H1 (cell line): ENCODE data around the gene CA5A. TPM values are rescaled to one million over a fixed set of nuclear protein-coding genes. Genes with fewer than 3 reads are reported as not detected.
"Not testable (repeated sequence)": the region's sequence is repeated elsewhere in the genome, so short reads cannot be mapped to it uniquely, and the experiment has no call there.

ENCODE experiments used
- CTCF ChIA-PET: fragments of 300-600 bp; sonication (Branson Sonifier 250); formaldehyde crosslinking; loops from one replicate; lab custom pipeline; 2021; ENCODE audit not compliant: partially characterized antibody; lab: Charles Lee
- POLR2A ChIA-PET: fragments of 300-600 bp; sonication (Branson Sonifier 250); formaldehyde crosslinking; loops from one replicate; lab custom pipeline; 2021; ENCODE audit warnings: inconsistent platforms; ENCODE audit not compliant: partially characterized antibody; lab: Charles Lee
- DNase-seq, 2 experiments: peaks; one replicate each; pipeline versions ENCODE4 v3.0.0 to v3.0.0-alpha.2; 2010 to 2022; ENCODE audit warnings: low spot score in 2 of 2, low read depth in 1 of 2, mixed read lengths in 1 of 2
- FAIRE-seq: peaks from 2 replicates; lab custom pipeline; 2011; peaks lifted over from hg19 to GRCh38; lab: Jason Lieb, UNC
- H2AFZ ChIP-seq: 2 replicates; pipeline ENCODE4 v1.8.1; 2012; ENCODE audit warnings: low read length, inconsistent platforms
- H2AK5ac ChIP-seq: 2 replicates; pipeline ENCODE4 v1.6.1; 2013; ENCODE audit warnings: low read depth, low read length
- H2BK120ac ChIP-seq: replicated peaks from 2 replicates; pipeline ENCODE3; 2013; ENCODE audit warnings: low read depth, low read length, inconsistent platforms
- H2BK12ac ChIP-seq: 2 replicates; pipeline ENCODE4 v1.6.1; 2013; ENCODE audit warnings: low read depth, low read length
- H2BK15ac ChIP-seq: 2 replicates; pipeline ENCODE4 v1.6.1; 2013; ENCODE audit warnings: low read length
- H2BK20ac ChIP-seq: 2 replicates; pipeline ENCODE4 v1.6.1; 2013; ENCODE audit warnings: low read length
- H2BK5ac ChIP-seq: 2 replicates; pipeline ENCODE4 v1.6.1; 2013; ENCODE audit warnings: low read depth, low read length
- H3K14ac ChIP-seq: 2 replicates; pipeline ENCODE4 v1.6.1; 2013; ENCODE audit warnings: inconsistent platforms; ENCODE audit not compliant: insufficient read length
- H3K18ac ChIP-seq: 2 replicates; pipeline ENCODE4 v1.6.1; 2013; ENCODE audit warnings: low read length; ENCODE audit errors: extremely low read depth
- H3K23ac ChIP-seq: 2 replicates; pipeline ENCODE4 v1.6.1; 2013; ENCODE audit warnings: inconsistent platforms; ENCODE audit not compliant: insufficient read length
- H3K23me2 ChIP-seq: 2 replicates; pipeline ENCODE4 v1.6.1; 2013; ENCODE audit warnings: low read depth, low read length
- H3K27ac ChIP-seq: 2 replicates; pipeline ENCODE4 v1.6.1; 2011; ENCODE audit warnings: low read depth, low read length, inconsistent platforms
- H3K27me3 ChIP-seq, 4 experiments: replicated peaks in 1 of 4; 1 replicate in 1 of 4; 2 replicates in 3 of 4; pipeline versions ENCODE4 v1.6.1 to v1.8.1; 2011 to 2013; ENCODE audit warnings: low read length in 3 of 4, mild to moderate bottlenecking in 3 of 4, inconsistent platforms in 2 of 4, mixed read lengths in 2 of 4, moderate library complexity in 1 of 4; ENCODE audit not compliant: control insufficient read depth in 3 of 4, insufficient read depth in 3 of 4; ENCODE audit errors: extremely low read depth in 1 of 4
- H3K36me3 ChIP-seq, 4 experiments: 2 replicates each; pipeline versions ENCODE4 v1.6.1 to v1.8.1; 2011 to 2013; ENCODE audit warnings: mild to moderate bottlenecking in 4 of 4, low read length in 3 of 4, moderate library complexity in 2 of 4, control low read depth in 1 of 4, inconsistent platforms in 1 of 4; ENCODE audit not compliant: insufficient read depth in 4 of 4, control insufficient read depth in 2 of 4
- H3K4ac ChIP-seq: replicated peaks from 2 replicates; pipeline ENCODE3; 2013; ENCODE audit warnings: low read length, low read depth, mixed read lengths, inconsistent platforms; ENCODE audit not compliant: insufficient read length
- H3K4me1 ChIP-seq, 4 experiments: replicated peaks in 1 of 4; 1 replicate in 1 of 4; 2 replicates in 3 of 4; pipeline versions ENCODE4 v1.6.1 to v1.8.1; 2011 to 2013; ENCODE audit warnings: low read length in 3 of 4, inconsistent platforms in 2 of 4, mixed read lengths in 1 of 4; ENCODE audit not compliant: insufficient read depth in 4 of 4, control insufficient read depth in 3 of 4
- H3K4me2 ChIP-seq, 2 experiments: 2 replicates each; pipeline versions ENCODE4 v1.6.1 to v1.8.1; 2011 to 2013; ENCODE audit warnings: low read depth in 2 of 2, low read length in 2 of 2, control low read depth in 1 of 2, inconsistent platforms in 1 of 2, mild to moderate bottlenecking in 1 of 2; ENCODE audit not compliant: insufficient read depth in 1 of 2
- H3K4me3 ChIP-seq, 4 experiments: fragments of 200-600, 300-600 bp in 1 of 4; sonication (generic), shearing (Covaris generic), sonication (Bioruptor Twin) in 1 of 4; 2 replicates each; pipeline versions ENCODE4 v1.5.1 to v1.8.1; 2011 to 2016; ENCODE audit warnings: low read length in 4 of 4, low read depth in 3 of 4, control low read depth in 2 of 4, inconsistent platforms in 2 of 4, mild to moderate bottlenecking in 2 of 4, mixed read lengths in 1 of 4, moderate library complexity in 1 of 4; ENCODE audit not compliant: insufficient read depth in 2 of 4; ENCODE audit errors: extremely low read depth in 1 of 4
- H3K56ac ChIP-seq: replicated peaks from 2 replicates; pipeline ENCODE3; 2013; ENCODE audit warnings: low read depth, mild to moderate bottlenecking, mixed read lengths, low read length, inconsistent platforms; ENCODE audit not compliant: insufficient read length
- H3K79me1 ChIP-seq: 2 replicates; pipeline ENCODE4 v1.6.1; 2013; ENCODE audit warnings: low read depth, low read length, control low read depth
- H3K79me2 ChIP-seq, 2 experiments: 2 replicates each; pipeline versions ENCODE4 v1.6.1 to v1.8.1; 2012 to 2013; ENCODE audit warnings: low read length in 2 of 2, mild to moderate bottlenecking in 2 of 2, inconsistent platforms in 1 of 2; ENCODE audit not compliant: insufficient read depth in 2 of 2, control insufficient read depth in 1 of 2
- H3K9ac ChIP-seq, 4 experiments: replicated peaks in 1 of 4; 1 replicate in 1 of 4; 2 replicates in 3 of 4; pipeline versions ENCODE4 v1.6.1 to v1.8.1; 2011 to 2013; ENCODE audit warnings: low read depth in 3 of 4, low read length in 3 of 4, control low read depth in 2 of 4, mild to moderate bottlenecking in 2 of 4, moderate library complexity in 2 of 4, inconsistent platforms in 1 of 4; ENCODE audit errors: extremely low read depth in 1 of 4
- H3K9me3 ChIP-seq, 2 experiments: 2 replicates each; pipeline versions ENCODE4 v1.6.1 to v1.8.1; 2012 to 2013; ENCODE audit warnings: mild to moderate bottlenecking in 2 of 2, moderate library complexity in 2 of 2, control low read depth in 1 of 2, inconsistent platforms in 1 of 2, low read depth in 1 of 2, low read length in 1 of 2, mixed read lengths in 1 of 2; ENCODE audit not compliant: insufficient read depth in 2 of 2
- H4K20me1 ChIP-seq, 2 experiments: replicated peaks in 1 of 2; 2 replicates each; pipeline versions ENCODE3 to v1.8.1; 2011 to 2013; ENCODE audit warnings: inconsistent platforms in 2 of 2, low read length in 2 of 2, mild to moderate bottlenecking in 1 of 2; ENCODE audit not compliant: insufficient read depth in 2 of 2, control insufficient read depth in 1 of 2
- H4K5ac ChIP-seq: 2 replicates; pipeline ENCODE4 v1.6.1; 2013; ENCODE audit warnings: low read length, low read depth, mixed read lengths, inconsistent platforms; ENCODE audit not compliant: insufficient read length
- H4K8ac ChIP-seq: 2 replicates; pipeline ENCODE4 v1.8.0; 2013; ENCODE audit warnings: mild to moderate bottlenecking, moderate library complexity, low read length, inconsistent platforms; ENCODE audit not compliant: insufficient read depth; ENCODE audit errors: extremely low read depth
- H4K91ac ChIP-seq: replicated peaks from 2 replicates; pipeline ENCODE3; 2013; ENCODE audit warnings: low read length, mixed read lengths, inconsistent platforms; ENCODE audit not compliant: insufficient read length
- KDM1A ChIP-seq: fragments of 200-600, 300-600 bp; sonication (generic); IDR thresholded peaks from 2 replicates; pipeline ENCODE4 v1.7.1; 2016; ENCODE audit warnings: mild to moderate bottlenecking, low read length, borderline replicate concordance
- WGBS, 2 experiments: shearing (Covaris generic) in 1 of 2; methylation state at CpG; one replicate each; pipeline versions ENCODE4 v1.1.6 to v1.1.7; 2013 to 2015; ENCODE audit warnings: low lambda C conversion rate in 2 of 2, mixed read lengths in 2 of 2, inconsistent platforms in 1 of 2, low coverage in 1 of 2, missing lambda C conversion rate in 1 of 2; ENCODE audit not compliant: insufficient replicate concordance in 2 of 2, insufficient coverage in 1 of 2, insufficient read length in 1 of 2; ENCODE audit errors: extremely low coverage in 1 of 2, missing lambda C conversion rate in 1 of 2; 5-methylcytosine and 5-hydroxymethylcytosine counted together
- polyA plus RNA-seq, 7 experiments: library from polyadenylated mRNA; depleted of rRNA in 3 of 7; stranded (reverse) in 5 of 7; unstranded in 2 of 7; fragments of >200 nt in 5 of 7; fragments of 200-250 nt in 2 of 7; gene quantifications; 1 replicate in 5 of 7; 2 replicates in 1 of 7; 4 replicates in 1 of 7; pipeline versions ENCODE4 v1.2.1 to v1.2.3, GENCODE V29; 2011 to 2013; ENCODE audit warnings: missing spikeins in 2 of 7, mixed read lengths in 2 of 7
- total RNA-seq: library from RNA; stranded (reverse); fragmentation: NEBNext Ultra II Directional; extraction: Animal tissue kit (Norgen Biotek cat#: 25700); gene quantifications from 2 replicates; pipeline ENCODE4 v1.2.1, GENCODE V29; 2021

CA5A gene
- total and polyA plus RNA-seq, 2 of the 8 experiments (the other 6 are each of a cell fraction or from before 2014, with no cell fraction given): not detected

DNA sequence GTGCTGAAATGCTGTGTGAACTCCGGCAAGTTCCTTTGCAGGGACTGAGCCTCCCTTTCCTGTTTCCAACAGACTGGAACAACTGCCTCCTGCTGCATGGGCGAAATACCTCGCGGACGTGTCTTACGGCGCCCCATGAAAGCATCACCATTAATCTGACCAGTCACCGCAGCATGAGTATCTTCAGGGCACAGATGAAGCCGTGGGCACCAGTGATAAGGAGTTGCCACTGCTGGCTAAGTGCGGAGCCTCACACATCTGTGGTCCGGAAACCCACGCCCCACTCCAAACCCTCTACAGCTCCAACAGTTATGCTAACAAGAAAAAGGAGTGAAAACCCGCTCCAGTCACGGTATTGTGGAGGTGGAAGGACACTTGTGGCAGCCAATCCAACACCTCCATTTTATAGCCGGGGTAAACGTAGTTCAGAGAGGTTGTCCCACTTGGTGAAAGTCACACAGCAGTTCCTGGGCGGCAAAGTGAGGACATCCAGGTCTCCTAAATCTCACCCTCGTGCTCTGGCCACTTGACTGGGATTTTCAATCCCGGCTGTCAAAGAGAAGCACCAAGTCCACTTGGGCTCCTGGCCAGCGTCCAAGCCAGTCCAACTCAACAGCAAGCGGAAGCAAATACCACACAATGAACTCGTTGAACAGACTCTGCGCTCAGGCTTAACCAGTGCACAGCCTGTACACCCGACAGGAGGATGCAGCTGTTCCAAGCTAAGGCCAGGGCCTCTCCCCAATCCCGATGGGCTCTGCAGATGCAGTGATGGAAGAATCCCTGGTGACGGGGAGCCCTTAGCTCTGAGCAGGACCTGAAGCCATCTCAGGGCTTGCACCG, 78.0 kb downstream of the CA5A start:
- H3K4me3 ChIP-seq, H3K9ac ChIP-seq, H2AFZ ChIP-seq, H3K27me3 ChIP-seq, H3K36me3 ChIP-seq, H4K91ac ChIP-seq, H3K4ac ChIP-seq, H3K79me1 ChIP-seq, H2AK5ac ChIP-seq, FAIRE-seq, H2BK20ac ChIP-seq, H3K23me2 ChIP-seq, H3K23ac ChIP-seq, H3K18ac ChIP-seq, H3K4me2 ChIP-seq, H2BK5ac ChIP-seq, H4K8ac ChIP-seq, H2BK120ac ChIP-seq, H2BK12ac ChIP-seq, H3K27ac ChIP-seq, H3K56ac ChIP-seq, DNase-seq, H2BK15ac ChIP-seq, H4K5ac ChIP-seq, H3K14ac ChIP-seq, H3K9me3 ChIP-seq: not testable (repeated sequence)
- CTCF ChIA-PET: interaction anchor here (0.7 to 4.0 kb wide), 6 partner anchors 9 to 223 kb away, joined by 3 to 19 read pairs (median 6); no protein-coding TSS in a partner anchor
- WGBS, 2 experiments: 89% methylated on average over 25 of the region's 27 CpGs; no CpG with 5 or more reads in 1 of the 2 experiments
- H3K79me2 ChIP-seq: peaks cover 5 to 54% of the 10 kb centered on the region in 2 experiments; a peak in 3 of 4 replicates
- TF ChIP-seq KDM1A: 0 out of 2 replicates have a peak, but pooled peaks have one; percentile 22
- H4K20me1 ChIP-seq: peaks cover 12 to 15% of the 10 kb centered on the region in 2 experiments
- H3K4me1 ChIP-seq: peaks cover 4 to 22% (median 8%) of the 10 kb centered on the region in 4 experiments
- POLR2A ChIA-PET: interaction anchor here (1.2 to 27.1 kb wide), 4 partner anchors 7 to 30 kb away, joined by 3 to 507 read pairs (median 255); partner anchors contain the start of gene SLC7A5
